Measurements from ENCODE around the gene SEC24D.
"Not testable (repeated sequence)": the region's sequence is repeated elsewhere in the genome, so short reads cannot be mapped to it uniquely, and the experiment has no call there.

SEC24D gene

GRCh38 chr4:118811832-118812231 lies 24.1 kb downstream of the SEC24D start:
- DNase-seq (ENCODE audit: low read depth), result no peak

- no peak for DNase-seq (ENCODE audit: low read depth)
Observed at GRCh38 chr4:118810991-118811764, 24.7 kb downstream of the SEC24D start.

- no peak for DNase-seq (ENCODE audit: low read depth)
Observed at GRCh38 chr4:118807659-118808058, 28.3 kb downstream of the SEC24D start.

DNA sequence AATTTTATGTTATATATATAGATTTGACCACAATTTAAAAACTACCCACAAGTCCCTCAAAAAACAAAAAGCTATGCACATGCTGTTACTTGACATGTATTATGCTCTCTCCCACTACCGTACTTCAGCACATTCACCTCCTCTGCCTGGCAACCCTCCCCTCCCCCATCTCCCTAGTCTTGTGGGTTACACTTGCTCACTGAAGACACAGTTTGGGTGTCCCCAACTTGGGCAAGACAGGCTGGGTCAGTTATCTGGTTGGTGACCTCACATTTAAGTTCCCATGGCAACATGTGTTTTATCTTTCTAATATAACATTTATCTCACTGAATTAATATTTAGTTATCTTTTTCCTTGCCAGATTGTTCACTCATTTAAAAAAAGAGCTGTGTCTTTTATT lies 32.7 kb downstream of the SEC24D start:
- no peak for DNase-seq (ENCODE audit: low read depth)

DNA sequence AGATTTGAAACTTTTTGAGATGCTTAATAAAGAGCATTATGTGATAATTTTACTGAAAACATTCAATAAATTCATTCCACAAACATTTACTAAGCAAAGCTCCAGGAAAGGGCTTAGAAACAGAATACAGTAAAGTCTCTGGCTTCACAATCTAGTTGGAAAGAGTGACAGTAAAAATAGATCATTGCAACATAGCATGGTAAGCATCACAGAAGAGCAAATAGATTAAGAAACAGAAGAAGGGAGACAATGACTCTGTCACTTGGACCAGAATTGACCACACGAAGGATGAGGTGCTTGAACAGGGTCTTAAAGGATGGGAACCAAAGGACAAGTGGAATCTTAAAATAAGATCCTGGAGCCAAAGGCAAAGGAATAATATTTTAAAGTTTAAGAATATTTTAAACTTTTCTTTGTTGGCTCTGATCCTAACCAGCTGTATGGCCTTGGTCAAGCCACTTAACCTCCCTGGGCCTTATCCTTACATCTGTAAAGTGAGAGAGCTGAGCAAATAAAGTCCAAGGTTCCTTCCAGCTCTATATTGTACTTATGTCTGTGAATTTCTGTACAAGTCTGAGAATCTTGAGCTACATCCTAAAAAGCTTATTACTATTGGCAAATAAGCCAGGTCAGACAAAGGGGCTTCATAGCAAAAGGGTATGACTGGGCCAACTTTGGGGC lies 33.9 kb downstream of the SEC24D start:
- no peak for DNase-seq (ENCODE audit: low read depth)

DNA sequence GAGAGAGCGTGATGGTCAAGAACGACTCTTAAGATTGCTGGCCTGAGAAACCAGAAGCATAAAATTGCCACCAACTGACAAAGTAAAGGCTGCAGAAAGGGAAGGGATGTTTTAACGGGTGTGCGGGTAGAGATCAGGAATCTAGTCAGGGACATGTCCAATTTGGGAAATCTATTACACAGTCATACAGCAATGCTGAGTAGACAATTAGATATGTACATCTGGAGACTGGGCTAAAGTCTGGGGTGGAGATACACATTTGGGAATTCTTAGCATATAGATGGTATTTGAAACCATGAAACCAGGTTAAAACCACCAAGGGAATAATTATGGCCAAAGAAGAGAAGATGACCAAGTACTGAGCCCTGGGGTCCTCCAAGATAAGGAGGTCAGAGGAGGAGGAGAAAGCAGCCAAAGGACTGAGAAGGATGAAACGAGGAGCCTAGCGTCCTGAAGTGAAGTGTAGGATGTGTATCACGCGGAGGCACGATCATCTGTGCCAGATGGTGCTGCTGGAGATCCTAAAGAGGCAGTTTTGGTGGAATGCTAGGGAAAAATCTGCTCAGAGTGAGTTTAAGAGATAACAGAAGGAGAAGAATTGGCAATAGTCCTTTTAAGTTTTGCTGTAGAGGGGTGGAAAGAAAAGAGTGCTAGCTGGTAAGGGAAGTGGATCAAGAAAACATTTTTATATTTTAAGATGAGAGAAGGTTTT lies 36.5 kb downstream of the SEC24D start:
- DNase-seq (ENCODE audit: low read depth), result no peak

- DNase-seq (ENCODE audit: low read depth), result no peak
Observed at GRCh38 chr4:118798658-118799057, 37.3 kb downstream of the SEC24D start.

DNA sequence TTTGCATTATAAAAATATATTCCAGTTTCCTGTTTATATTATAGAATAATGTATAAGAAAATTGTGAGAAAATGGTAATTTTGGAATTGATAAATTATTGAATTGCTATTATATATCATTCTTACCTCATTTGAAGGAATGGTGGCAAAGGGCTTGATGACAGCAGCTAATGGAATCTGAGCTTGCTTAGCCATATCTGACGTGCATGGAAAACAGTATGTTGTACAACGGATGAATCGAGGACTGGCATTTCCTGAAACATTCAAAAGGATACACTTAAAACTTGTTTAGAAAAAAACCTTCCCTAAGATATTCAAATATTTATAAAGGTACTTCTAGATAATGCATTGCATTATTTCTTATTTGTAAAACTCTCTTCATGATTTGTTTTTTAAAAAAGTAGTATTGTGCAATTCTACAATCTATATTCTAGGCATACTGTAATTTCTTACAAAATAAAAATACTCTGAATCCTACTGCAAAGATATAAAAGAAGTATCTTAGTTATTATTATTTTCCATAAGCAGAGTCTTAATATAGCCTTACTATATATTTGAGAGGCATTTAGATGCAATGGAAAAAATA lies 38.3 kb downstream of the SEC24D start:
- no peak for DNase-seq (ENCODE audit: low read depth)

GRCh38 chr4:118791690-118792446 lies 44.1 kb downstream of the SEC24D start:
- DNase-seq (ENCODE audit: low read depth), result not testable (repeated sequence)

DNA sequence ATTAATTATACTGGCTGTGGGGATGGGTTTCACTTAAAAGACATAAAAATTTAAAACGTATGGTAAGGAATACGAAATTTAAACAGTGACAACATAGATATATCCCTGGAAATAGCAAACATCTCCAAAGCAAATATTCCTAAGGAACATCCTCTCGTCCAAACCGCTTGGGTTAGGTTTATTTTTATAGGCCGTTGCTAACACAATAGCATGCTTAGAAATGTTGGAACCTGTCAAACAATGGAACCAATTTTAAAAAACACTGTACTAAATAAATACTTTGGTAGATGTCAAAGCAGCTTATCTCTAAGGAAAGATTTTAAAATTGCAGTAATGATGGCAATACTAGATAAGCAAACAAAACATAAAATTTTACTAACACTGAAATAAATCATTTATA lies 45.4 kb downstream of the SEC24D start:
- DNase-seq (ENCODE audit: low read depth), result no peak

- DNase-seq (ENCODE audit: low read depth), result no peak
Observed at GRCh38 chr4:118788911-118789310, 47.0 kb downstream of the SEC24D start.

DNA sequence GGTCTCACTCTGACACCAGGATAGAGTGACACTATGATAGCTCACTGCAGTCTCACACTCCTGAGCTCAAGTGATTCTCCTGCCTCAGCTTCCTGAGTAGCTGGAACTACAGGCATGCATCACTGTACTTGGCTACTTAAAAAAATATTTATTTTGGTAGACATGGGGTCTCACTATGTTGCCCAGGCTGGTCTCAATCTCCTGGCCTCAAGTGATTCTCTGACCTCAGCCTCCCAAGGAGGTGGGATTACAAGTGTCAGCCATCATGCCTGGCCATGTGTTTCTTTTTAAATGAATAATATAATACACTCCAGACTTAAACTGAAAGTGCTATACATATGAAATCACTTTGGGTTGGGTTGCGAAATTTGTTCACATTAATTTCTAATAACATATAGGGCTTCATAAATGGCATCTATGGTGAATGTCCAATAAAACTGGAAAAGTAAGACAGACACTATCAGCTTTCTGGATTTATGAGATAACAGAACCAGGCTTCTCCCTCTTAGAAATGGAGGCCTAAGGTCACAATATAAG lies 48.0 kb downstream of the SEC24D start:
- no peak for DNase-seq (ENCODE audit: low read depth)

- no peak for DNase-seq (ENCODE audit: low read depth)
Observed at GRCh38 chr4:118784776-118785175, 51.1 kb downstream of the SEC24D start.

GRCh38 chr4:118783887-118784286 lies 52.0 kb downstream of the SEC24D start:
- no peak for DNase-seq (ENCODE audit: low read depth)

GRCh38 chr4:118782886-118783285 lies 53.0 kb downstream of the SEC24D start:
- DNase-seq (ENCODE audit: low read depth), result not testable (repeated sequence)

GRCh38 chr4:118777649-118778048 lies 58.3 kb downstream of the SEC24D start:
- not testable (repeated sequence) for DNase-seq (ENCODE audit: low read depth)

DNA sequence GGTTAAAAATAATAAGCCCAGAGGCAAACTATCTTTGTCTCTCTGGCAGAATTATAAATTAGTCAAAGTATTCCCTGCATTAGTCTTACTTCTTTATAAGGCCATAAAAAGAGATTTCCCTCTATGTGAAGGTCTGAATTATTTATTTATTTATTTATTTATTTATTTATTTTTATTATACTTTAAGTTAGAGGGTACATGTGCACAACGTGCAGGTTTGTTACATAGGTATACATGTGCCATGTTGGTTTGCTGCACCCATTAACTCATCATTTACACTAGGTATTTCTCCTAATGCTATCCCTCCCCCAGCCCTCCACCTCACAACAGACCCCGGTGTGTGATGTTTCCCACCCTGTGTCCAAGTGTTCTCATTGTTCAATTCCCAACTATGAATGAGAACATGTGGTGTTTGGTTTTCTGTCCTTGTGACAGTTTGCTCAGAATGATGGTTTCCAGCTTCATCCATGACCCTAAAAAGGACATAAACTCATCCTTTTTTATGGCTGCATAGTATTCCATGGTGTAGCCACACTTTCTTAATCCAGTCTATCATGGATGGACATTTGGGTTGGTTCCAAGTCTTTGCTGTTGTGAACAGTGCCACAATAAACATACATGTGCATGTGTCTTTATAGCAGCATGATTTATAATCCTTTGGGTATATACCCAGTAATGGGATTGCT lies 58.8 kb downstream of the SEC24D start:
- not testable (repeated sequence) for DNase-seq (ENCODE audit: low read depth)

DNA sequence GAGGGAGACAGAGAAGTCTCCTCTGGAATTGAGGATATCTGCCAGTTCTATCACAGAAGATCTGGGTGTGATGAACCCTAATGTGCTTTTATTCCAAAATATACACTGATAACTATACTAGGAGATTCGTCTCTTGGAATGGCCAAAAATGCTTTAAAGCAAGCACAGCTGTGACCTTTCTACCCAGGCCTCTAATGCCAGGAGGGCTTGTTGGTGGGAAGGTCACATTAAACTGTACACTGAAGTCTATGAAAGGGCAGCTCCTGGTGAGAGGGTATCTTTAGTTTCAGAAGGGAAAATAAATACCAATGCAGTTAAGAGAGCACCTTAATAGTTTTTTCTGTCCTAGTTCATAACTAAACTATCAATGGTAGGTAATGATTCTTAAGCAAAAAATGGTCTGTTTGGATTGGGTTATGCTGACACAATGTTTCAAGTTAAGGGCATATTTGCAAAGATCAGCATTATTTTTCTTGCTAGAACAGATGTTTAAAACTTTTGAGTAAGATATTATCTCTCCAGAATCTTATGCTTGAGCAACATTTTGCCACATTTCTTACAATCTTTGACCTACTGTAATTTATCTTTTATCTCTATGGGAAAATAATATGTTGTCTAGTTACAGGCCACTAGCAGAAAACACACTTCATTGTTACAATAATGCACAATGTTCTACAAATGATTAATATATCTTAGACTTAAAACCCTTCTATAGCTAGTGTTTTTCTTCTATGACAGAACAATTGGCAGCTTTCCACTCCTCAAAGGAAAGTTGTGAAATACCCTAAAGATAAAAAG lies 59.6 kb downstream of the SEC24D start:
- DNase-seq (ENCODE audit: low read depth), result no peak

GRCh38 chr4:118775405-118775804 lies 60.5 kb downstream of the SEC24D start:
- no peak for DNase-seq (ENCODE audit: low read depth)

GRCh38 chr4:118774989-118775388 lies 60.9 kb downstream of the SEC24D start:
- DNase-seq (ENCODE audit: low read depth), result no peak
